Activated T-helper 2 cell treated with anti-CD3 and anti-CD28 coated beads, Interferon-gamma antibody, Interleukin-2, Interleukin-4, amounts not matched to agents 10 μg/mL and 5 μg/mL and 100 μg/mL, durations not matched to agents 14 hours and 24 hours and 36 hours (primary cell): Measurements from ENCODE around the gene CBFA2T2. TPM values are rescaled to one million over a fixed set of nuclear protein-coding genes. Genes with fewer than 3 reads are reported as not detected.
A peak's percentile ranks its signal among the peaks of the same experiment; 100 is the strongest.
"Not testable (repeated sequence)": the region's sequence is repeated elsewhere in the genome, so short reads cannot be mapped to it uniquely, and the experiment has no call there.

ENCODE experiments used
- DNase-seq: peaks from one replicate; pipeline ENCODE4 v3.0.0; 2021; ENCODE audit warnings: low spot score
- H3K27ac Mint-ChIP-seq: one replicate; pipeline ENCODE4 v1.8.0; 2021; ENCODE audit warnings: mixed read lengths
- H3K27me3 Mint-ChIP-seq: one replicate; pipeline ENCODE4 v1.8.0; 2021; ENCODE audit warnings: low read depth, mixed read lengths
- H3K36me3 Mint-ChIP-seq: one replicate; pipeline ENCODE4 v1.8.0; 2021; ENCODE audit warnings: low read depth, mixed read lengths
- H3K4me1 Mint-ChIP-seq: one replicate; pipeline ENCODE4 v1.8.0; 2021; ENCODE audit warnings: low read depth, mixed read lengths
- H3K4me3 Mint-ChIP-seq: one replicate; pipeline ENCODE4 v1.8.0; 2021; ENCODE audit warnings: low read depth, mild to moderate bottlenecking, moderate library complexity, mixed read lengths
- H3K9me3 Mint-ChIP-seq: one replicate; pipeline ENCODE4 v1.8.0; 2021; ENCODE audit warnings: mixed read lengths
- intact Hi-C: fragments of 100-400 bp; cut with micrococcal nuclease; formaldehyde crosslinking; loops from one replicate; pipeline ENCODE4 v1.15.1; 2023
- total RNA-seq: library from RNA; stranded (reverse); gene quantifications from 2 replicates; pipeline ENCODE4 v1.2.3, GENCODE V29; 2022

CBFA2T2 gene
- total RNA-seq, 1 donor from 2014 or later = 14.4 TPM

DNA sequence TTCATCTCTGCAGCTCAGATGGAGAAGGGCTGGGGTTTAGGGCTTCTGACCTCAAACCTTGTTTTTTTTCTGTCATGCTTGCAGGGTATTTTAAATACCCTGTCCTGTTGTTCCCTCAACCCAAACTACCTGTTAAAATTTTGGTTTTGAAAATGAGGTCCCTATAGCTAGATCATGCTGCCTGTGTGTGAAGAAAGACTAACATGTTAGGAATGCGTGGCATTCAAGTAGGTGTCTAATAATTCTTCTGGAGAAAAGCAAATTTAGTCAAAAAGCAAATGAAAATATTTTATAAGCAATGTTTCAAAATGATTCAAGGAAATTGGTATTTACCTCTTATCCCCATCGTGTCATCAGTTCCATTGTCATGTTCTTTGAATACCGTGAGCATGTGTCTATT is 95.1 kb downstream of the CBFA2T2 start:
- intact Hi-C loops = no loop called here
- no peak overlapping the region for H3K27ac Mint-ChIP-seq
- H3K27me3 Mint-ChIP-seq = no peaks in the 10 kb centered on the region
- H3K36me3 Mint-ChIP-seq = no peaks in the 10 kb centered on the region
- no peak overlapping the region for H3K4me3 Mint-ChIP-seq
- H3K9me3 Mint-ChIP-seq = no peaks in the 10 kb centered on the region
- no peak for DNase-seq
- peaks cover 2% of the 10 kb centered on the region for H3K4me1 Mint-ChIP-seq

DNA sequence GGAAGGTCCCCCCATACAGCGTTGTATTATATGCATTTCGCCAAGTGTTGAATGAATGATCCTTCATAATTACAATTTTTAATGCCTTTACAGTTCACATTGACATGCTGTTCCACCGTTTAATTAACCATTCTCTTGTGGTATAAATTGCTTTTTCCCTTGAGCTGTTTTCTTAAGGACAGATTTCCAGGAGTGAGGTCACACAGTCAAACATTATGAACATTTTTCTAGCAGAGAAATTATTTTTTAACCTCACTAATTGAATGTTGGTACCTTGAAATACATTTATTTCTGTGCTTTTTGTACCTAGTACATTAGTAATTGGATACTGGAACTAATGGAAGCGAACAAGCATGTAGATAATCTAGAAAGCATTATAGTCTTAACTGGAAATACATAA is 95.5 kb downstream of the CBFA2T2 start:
- no peak for DNase-seq
- intact Hi-C loops = no loop called here
- Mint-ChIP-seq H3K27me3 (no peaks in the 10 kb centered on the region), H3K36me3 (no peaks in the 10 kb centered on the region), H3K4me3 (no peak overlapping the region), H3K9me3 (no peaks in the 10 kb centered on the region), H3K27ac (no peak overlapping the region), H3K4me1 (peaks cover 2% of the 10 kb centered on the region)

DNA sequence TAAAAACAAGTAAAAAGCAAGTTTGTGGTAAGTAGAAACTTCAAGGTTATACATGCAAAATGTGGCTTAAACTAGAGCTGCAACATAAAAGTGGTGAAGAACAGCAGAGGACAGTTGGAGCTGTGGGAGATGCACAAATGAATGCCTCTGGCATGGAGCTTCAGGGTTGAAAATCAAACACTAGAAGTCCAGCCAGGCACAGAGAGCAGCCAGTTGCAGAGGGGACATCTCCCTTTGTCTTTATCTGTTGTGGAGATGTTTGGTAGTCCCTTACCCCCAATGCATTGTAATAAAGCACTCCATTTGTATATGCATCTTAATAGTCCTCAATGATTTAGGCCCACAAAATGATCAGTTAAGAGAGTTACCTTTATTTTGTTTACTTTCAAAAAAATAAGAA is 99.2 kb downstream of the CBFA2T2 start:
- Mint-ChIP-seq H3K27ac (no peak overlapping the region), H3K36me3 (no peaks in the 10 kb centered on the region), H3K27me3 (no peaks in the 10 kb centered on the region), H3K4me3 (no peak overlapping the region), H3K9me3 (no peaks in the 10 kb centered on the region), H3K4me1 (peaks cover 7% of the 10 kb centered on the region)
- DNase-seq = no peak
- intact Hi-C loops = no loop called here

DNA sequence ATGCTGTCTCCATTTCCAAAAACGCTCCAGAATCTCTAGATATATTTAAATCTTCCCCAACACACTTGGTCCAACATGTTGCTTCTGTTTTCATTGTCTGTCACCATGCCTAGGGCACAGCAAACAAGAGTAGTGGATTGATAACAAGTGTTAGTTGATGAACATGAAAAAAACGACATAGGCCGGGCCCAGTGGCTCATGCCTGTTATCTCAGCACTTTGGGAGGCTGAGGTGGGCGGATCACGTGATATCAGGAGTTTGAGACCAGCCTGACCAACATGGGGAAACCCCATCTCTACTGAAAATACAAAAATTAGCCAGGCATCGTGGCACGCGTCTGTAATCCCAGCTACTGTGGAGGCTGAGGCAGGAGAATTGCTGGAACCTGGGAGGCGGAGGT is 102.0 kb downstream of the CBFA2T2 start:
- intact Hi-C loops, H3K27me3 Mint-ChIP-seq, DNase-seq: not testable (repeated sequence)

DNA sequence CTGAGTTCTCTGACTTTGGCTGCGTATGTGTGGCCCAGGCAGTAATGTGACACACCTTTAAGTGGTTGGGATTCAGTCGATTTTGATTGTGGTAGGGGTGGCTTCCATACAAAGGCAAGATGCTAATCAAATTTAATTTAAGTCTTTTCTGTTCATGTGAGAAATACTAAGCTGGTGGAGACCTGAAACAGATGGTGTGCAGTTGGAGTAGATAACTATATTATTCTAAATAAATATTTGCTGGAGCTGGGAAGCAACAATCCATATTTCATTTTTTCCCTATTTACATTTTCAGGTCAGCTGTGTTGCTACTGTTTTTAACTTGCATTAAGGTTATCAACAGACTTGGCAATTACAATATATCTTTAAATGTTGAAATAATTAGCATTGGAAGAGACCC is 104.8 kb downstream of the CBFA2T2 start:
- H3K27me3 Mint-ChIP-seq = no peaks in the 10 kb centered on the region
- H3K27ac Mint-ChIP-seq = no peak overlapping the region
- no peak overlapping the region for H3K4me3 Mint-ChIP-seq
- no peaks in the 10 kb centered on the region for H3K9me3 Mint-ChIP-seq
- H3K36me3 Mint-ChIP-seq = no peaks in the 10 kb centered on the region
- DNase-seq = no peak
- peaks cover 5% of the 10 kb centered on the region for H3K4me1 Mint-ChIP-seq
- intact Hi-C loops = no loop called here

More for the DNA sequence above, 102.0 kb downstream of the CBFA2T2 start:
- not testable (repeated sequence) for H3K4me1 Mint-ChIP-seq, H3K4me3 Mint-ChIP-seq, H3K9me3 Mint-ChIP-seq, H3K27ac Mint-ChIP-seq, H3K36me3 Mint-ChIP-seq

DNA sequence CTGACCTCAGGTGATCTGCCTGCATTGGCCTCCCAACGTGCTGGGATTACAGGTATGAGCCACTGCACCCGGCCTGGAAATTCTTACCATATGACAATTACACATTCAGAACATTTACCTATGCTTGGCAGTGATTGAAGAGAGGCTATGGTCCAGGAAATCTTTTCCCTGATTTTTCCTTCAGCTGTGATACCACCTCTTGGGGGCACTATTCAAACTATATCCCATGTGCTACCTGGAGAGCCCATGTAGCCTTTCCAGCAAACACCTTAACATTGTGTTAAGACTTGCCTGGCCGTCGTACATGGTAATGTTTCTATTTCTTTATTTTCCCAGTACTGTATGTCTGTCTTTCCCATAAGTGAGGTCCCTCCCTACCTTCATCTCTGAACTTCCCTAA is 110.5 kb downstream of the CBFA2T2 start:
- Mint-ChIP-seq H3K4me1 (peaks cover 20% of the 10 kb centered on the region), H3K27me3 (no peaks in the 10 kb centered on the region)

DNA sequence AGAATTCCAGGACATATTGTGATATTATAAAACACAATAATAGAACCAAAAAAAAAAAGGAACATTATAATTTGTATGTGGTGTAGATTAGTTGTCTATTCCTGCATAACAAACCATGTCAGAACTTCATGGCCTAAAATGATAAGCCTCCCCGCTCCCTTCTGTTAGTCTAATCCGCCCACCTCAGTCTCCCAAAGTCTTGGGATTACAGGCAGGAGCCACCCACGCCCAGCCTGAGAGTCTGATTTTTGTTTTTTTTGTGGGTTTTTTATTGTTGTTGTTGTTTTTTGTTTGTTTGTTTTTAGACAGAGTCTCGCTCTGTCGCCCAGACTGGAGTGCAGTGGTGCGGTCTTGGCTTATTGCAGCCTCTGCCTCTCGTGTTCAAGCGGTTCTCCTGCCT is 111.1 kb downstream of the CBFA2T2 start:
- no peaks in the 10 kb centered on the region for H3K36me3 Mint-ChIP-seq
- H3K4me1 Mint-ChIP-seq = peaks cover 20% of the 10 kb centered on the region
- DNase-seq = no peak
- no peak overlapping the region for H3K27ac Mint-ChIP-seq
- H3K9me3 Mint-ChIP-seq = no peaks in the 10 kb centered on the region
- H3K27me3 Mint-ChIP-seq = no peaks in the 10 kb centered on the region
- H3K4me3 Mint-ChIP-seq = no peak overlapping the region
- intact Hi-C loops = no loop called here

More for the DNA sequence above, 110.5 kb downstream of the CBFA2T2 start:
- no peak for DNase-seq
- Mint-ChIP-seq H3K27ac (no peak overlapping the region), H3K9me3 (no peaks in the 10 kb centered on the region), H3K4me3 (no peak overlapping the region), H3K36me3 (no peaks in the 10 kb centered on the region)
- intact Hi-C loops = no loop called here

DNA sequence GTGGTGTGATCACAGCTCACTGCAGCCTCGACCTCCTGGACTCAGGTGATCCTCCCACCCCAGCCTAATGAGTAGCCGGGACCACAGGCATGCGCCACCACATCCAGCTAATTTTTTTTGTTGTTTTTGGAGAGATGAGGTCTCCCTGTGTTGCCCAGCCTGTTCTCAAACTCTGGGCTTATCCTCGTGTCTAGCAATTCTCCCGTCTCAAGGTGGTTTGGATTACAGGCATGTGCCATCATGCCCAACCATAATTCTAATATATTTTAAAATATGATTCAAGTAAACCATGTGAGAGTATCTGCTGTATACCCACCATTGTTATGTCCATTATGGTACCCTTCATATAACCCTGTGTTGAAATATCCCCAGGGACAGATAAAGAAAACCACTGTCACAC is 112.0 kb downstream of the CBFA2T2 start:
- intact Hi-C loops = no loop called here

DNA sequence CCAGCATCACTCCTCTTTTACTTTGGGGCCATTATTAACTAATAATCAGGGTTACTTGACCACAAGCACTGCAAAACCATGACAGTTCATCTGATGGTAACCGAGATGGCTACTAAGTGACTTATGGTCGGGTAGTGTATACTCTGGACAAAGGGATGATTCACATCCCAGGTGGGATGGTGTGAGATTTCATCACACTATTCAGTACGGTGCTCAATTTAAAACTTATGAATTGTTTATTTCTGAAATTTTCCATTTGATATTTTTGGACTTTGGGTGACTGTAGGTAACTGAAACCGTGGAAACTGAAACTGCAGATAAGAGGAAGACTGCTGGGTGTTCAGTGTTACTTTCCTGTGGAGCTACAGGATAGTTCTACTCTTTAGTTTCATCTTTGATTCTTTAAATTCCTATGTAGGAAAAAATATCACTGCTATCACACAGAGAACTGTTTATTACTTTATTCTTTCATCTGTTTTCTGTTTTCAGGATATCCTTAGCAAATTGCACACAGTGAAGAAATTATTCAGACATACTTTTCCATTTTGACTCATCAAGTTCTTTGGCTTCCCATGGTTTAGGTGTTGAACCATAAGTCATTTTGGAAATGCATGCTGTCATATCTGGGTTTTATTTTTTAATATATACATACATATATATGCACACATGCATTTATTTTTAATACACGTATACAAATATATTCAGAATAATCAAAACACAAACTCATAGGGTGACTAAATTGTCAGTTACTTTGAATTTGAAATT is 113.1 kb downstream of the CBFA2T2 start:
- DNase-seq = no peak
- H3K4me3 Mint-ChIP-seq = no peak overlapping the region
- peak overlapping the region; percentile 34 for H3K27ac Mint-ChIP-seq
- peaks cover 1% of the 10 kb centered on the region for H3K36me3 Mint-ChIP-seq
- intact Hi-C loops = no loop called here
- no peaks in the 10 kb centered on the region for H3K27me3 Mint-ChIP-seq
- H3K4me1 Mint-ChIP-seq = peaks cover 20% of the 10 kb centered on the region
- no peaks in the 10 kb centered on the region for H3K9me3 Mint-ChIP-seq

More for the DNA sequence above, 112.0 kb downstream of the CBFA2T2 start:
- Mint-ChIP-seq H3K4me3 (no peak overlapping the region), H3K9me3 (no peaks in the 10 kb centered on the region), H3K4me1 (peaks cover 20% of the 10 kb centered on the region), H3K27ac (no peak overlapping the region), H3K27me3 (no peaks in the 10 kb centered on the region), H3K36me3 (no peaks in the 10 kb centered on the region)
- DNase-seq = no peak

DNA sequence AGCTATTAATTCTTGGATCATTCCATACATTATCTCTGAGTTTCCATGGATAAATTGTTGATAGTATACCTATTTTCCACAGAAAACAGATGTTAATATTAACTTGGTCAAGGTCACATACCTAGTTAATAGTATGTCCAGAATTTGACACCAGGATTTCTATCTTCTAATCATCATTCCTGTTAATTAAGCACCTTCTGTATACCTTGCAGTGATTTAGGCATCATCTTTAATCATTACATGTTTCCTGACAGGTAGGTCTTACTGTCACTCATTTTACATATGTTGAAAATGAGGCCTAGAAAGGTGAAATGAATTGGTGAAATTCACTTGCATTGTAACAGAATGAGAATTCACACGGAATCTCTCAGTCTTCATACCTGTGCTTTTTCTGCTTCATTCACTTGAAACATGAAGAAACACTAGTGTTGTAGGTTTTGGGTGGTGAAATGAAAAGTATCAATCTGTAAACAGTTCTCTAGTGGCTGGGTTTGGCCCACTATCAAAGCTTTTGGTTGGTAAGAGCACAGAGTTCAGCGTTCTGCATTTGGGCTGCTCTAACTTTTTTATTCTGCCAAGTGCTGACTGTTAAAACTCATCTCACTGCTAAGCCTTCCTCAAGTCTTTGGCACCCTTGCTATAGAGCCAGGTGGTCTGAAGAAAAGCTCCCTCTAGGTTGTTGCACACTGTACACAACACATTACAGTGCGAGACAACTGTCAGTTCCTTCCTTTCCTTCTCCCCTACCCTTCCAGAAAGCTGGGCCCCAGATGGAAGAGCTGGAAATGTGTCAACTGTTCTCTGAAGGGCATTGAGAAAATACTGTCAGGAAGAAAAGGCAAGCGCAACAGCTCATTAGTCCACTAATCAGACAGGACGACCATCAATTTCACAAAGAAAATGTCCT is 114.4 kb downstream of the CBFA2T2 start:
- Mint-ChIP-seq H3K27me3 (no peaks in the 10 kb centered on the region), H3K4me1 (peaks cover 20% of the 10 kb centered on the region), H3K4me3 (no peak overlapping the region), H3K27ac (no peak overlapping the region), H3K36me3 (peaks cover 7% of the 10 kb centered on the region), H3K9me3 (no peaks in the 10 kb centered on the region)
- no peak for DNase-seq
- intact Hi-C loops = no loop called here

DNA sequence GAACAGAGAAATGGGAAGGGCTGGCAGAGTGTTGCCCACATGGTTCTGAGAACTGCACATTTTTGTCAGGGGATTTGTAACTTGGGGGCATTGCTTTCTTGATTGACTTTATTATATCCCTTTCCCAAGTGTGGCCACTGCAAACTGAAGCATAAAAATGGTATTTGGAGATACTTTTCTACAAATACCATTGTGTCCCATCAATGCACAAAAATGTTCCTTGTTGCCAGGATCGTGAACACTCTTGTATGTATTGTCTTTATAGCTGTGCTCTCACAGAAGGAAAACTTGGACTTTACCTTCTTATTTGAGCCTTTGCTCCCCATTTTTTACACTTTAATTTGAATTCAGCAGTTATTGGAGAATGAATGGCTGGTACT is 115.1 kb downstream of the CBFA2T2 start:
- Mint-ChIP-seq H3K27me3 (no peaks in the 10 kb centered on the region), H3K4me1 (peaks cover 24% of the 10 kb centered on the region)

DNA sequence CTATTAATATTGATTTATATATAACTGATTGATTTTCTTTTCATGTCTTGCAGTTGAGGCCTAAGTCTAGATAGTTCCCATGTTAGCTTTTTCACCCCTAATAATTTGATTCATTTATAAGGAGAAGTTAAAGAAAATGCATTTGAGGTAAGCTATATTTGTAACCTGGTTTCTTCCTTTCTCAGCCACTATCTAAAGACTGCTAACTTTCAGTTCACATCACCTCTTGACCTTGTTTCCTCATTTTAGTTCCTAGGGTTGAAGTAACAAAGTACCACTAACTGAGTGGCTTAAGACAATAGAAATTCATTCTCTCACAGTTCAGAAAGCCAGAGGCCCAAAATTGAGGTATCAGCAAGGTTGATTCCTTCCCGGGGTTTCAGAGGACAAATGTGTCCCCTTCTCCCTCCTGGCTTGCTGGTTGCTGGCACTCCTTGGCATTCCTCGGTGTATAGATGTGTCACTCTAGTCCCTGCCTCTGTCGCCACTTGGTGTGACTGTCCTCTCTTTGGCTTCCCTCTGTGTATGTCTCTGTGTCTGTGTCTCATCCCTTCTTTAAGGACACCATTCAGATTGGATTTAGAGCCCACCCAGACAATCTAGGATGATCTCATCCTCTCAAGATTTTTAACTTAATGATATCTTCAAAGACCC is 116.3 kb downstream of the CBFA2T2 start:
- H3K27ac Mint-ChIP-seq = no peak overlapping the region
- intact Hi-C loops = no loop called here
- no peaks in the 10 kb centered on the region for H3K27me3 Mint-ChIP-seq
- no peak for DNase-seq
- no peak overlapping the region for H3K4me3 Mint-ChIP-seq
- no peaks in the 10 kb centered on the region for H3K9me3 Mint-ChIP-seq
- H3K36me3 Mint-ChIP-seq = peaks cover 16% of the 10 kb centered on the region
- peaks cover 24% of the 10 kb centered on the region for H3K4me1 Mint-ChIP-seq

More for the DNA sequence above, 115.1 kb downstream of the CBFA2T2 start:
- no peak for DNase-seq
- Mint-ChIP-seq H3K4me3 (no peak overlapping the region), H3K27ac (no peak overlapping the region), H3K9me3 (no peaks in the 10 kb centered on the region), H3K36me3 (peaks cover 11% of the 10 kb centered on the region)
- intact Hi-C loops = no loop called here

DNA sequence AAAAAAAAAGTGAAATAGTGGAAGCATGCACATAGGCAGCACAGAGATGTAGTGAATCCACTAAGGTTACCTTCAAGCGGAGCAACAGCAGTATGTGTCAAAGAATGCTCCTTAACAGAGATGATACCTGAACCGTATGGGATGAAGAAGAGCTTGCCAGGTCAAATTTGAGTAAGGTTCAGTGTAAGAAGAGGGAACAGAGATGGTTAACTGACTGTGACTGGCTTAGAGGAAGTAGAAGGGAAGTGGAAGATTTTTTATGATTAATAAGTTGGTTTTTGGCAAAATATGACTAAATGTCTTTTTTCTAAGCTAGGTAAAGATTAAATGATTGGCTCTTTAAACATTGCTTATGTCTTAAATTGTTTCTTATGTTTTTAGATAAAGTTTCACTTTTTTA is 119.6 kb downstream of the CBFA2T2 start:
- no peak for DNase-seq
- Mint-ChIP-seq H3K4me1 (peaks cover 5% of the 10 kb centered on the region), H3K36me3 (peaks cover 23% of the 10 kb centered on the region), H3K4me3 (no peak overlapping the region), H3K9me3 (no peaks in the 10 kb centered on the region), H3K27ac (no peak overlapping the region), H3K27me3 (no peaks in the 10 kb centered on the region)
- intact Hi-C loops = no loop called here
